ENCODE measurements around the gene OR1N2.

- TF ChIP-seq GATA2 (IDR thresholded peaks at IDR 0.05; ENCODE audit: low read depth, low read length): no peak
- no peak for TF ChIP-seq GATA3 (IDR thresholded peaks at IDR 0.05; ENCODE audit: low read depth, low read length)
Measured at GRCh38 chr9:122552812-122553211, at the start of gene OR1N2.

All from SH-SY5Y (cell line).